GM18519 (cell line): ENCODE data around the gene ADAM8.
"Not testable (repeated sequence)": the region's sequence is repeated elsewhere in the genome, so short reads cannot be mapped to it uniquely, and the experiment has no call there.

Experiments
- ATAC-seq: cut with Tn5 transposase; IDR thresholded peaks from one replicate; pipeline ENCODE4 v1.9.1; 2021; ENCODE audit warnings: mild to moderate bottlenecking, moderate library complexity; ENCODE audit not compliant: unreplicated experiment, low FRiP score

The ADAM8 gene

GRCh38 chr10:133276435-133277201 is at the start of gene ADAM8:
TSS of gene ADAM8 (minus strand) at chr10:133276868. CDS start at chr10:133276817, 51 bp downstream.
- peak; percentile 34 for ATAC-seq

- no peak for ATAC-seq
Measured at GRCh38 chr10:133326223-133326551, 49.5 kb upstream of the ADAM8 start.

GRCh38 chr10:133325440-133326222 is 49.0 kb upstream of the ADAM8 start:
- ATAC-seq: no peak

- ATAC-seq: no peak
Measured at GRCh38 chr10:133324857-133325260, 48.2 kb upstream of the ADAM8 start.

- no peak for ATAC-seq
Measured at GRCh38 chr10:133324198-133324792, 47.6 kb upstream of the ADAM8 start.

- ATAC-seq: not testable (repeated sequence)
Measured at GRCh38 chr10:133322064-133322709, 45.5 kb upstream of the ADAM8 start.

- ATAC-seq: not testable (repeated sequence)
Measured at GRCh38 chr10:133320852-133321422, 44.3 kb upstream of the ADAM8 start.

GRCh38 chr10:133318494-133319127 is 41.9 kb upstream of the ADAM8 start:
- peak; percentile 42 for ATAC-seq

- no peak for ATAC-seq
Measured at GRCh38 chr10:133316732-133317131, 40.1 kb upstream of the ADAM8 start.

GRCh38 chr10:133316266-133316665 is 39.6 kb upstream of the ADAM8 start:
- ATAC-seq: no peak

- ATAC-seq: no peak
Measured at GRCh38 chr10:133315847-133316246, 39.2 kb upstream of the ADAM8 start.

- ATAC-seq: no peak
Measured at GRCh38 chr10:133314911-133315310, 38.2 kb upstream of the ADAM8 start.

GRCh38 chr10:133313192-133313591 is 36.5 kb upstream of the ADAM8 start:
- ATAC-seq: no peak

- ATAC-seq: no peak
Measured at GRCh38 chr10:133312769-133313145, 36.1 kb upstream of the ADAM8 start.

- no peak for ATAC-seq
Measured at GRCh38 chr10:133312016-133312768, 35.5 kb upstream of the ADAM8 start.

- no peak for ATAC-seq
Measured at GRCh38 chr10:133311570-133311969, 34.9 kb upstream of the ADAM8 start.

GRCh38 chr10:133310789-133311188 is 34.1 kb upstream of the ADAM8 start:
- no peak for ATAC-seq

GRCh38 chr10:133310399-133310755 is 33.7 kb upstream of the ADAM8 start:
- no peak for ATAC-seq

GRCh38 chr10:133309720-133310398 is 33.2 kb upstream of the ADAM8 start:
- no peak for ATAC-seq
